Naive thymus-derived CD4-positive, alpha-beta T cell (primary cell): ENCODE results near the gene ANKRD39. TPM values are rescaled to one million over a fixed set of nuclear protein-coding genes. Genes with fewer than 3 reads are reported as not detected.

Experiments used
- ATAC-seq: fragments of 150-1000 bp; cut with Tn5 transposase; 2 replicates; pipeline ENCODE4 v1.10.0; 2021; ENCODE audit warnings: mild to moderate bottlenecking, moderate library complexity
- CTCF ChIA-PET: fragments of 350-600 bp; sonication (Branson Sonifier 250); formaldehyde crosslinking; loops from one replicate; lab custom pipeline; 2021; ENCODE audit warnings: antibody characterized with exemption; lab: Charles Lee
- POLR2A ChIA-PET: fragments of 350-600 bp; sonication (Branson Sonifier 250); formaldehyde crosslinking; loops from one replicate; lab custom pipeline; 2021; ENCODE audit warnings: antibody characterized with exemption, inconsistent platforms; lab: Charles Lee
- DNase-seq, 9 donors: peaks; one replicate each; pipeline versions ENCODE4 v3.0.0 to v3.0.0-alpha.2; 2020 to 2022; ENCODE audit warnings: mixed read lengths in 1 of 9
- H3K27ac ChIP-seq: one replicate; pipeline ENCODE4 v1.7.0; 2013; ENCODE audit warnings: mild to moderate bottlenecking, low read depth, low read length, moderate library complexity
- H3K27me3 ChIP-seq, 2 donors: one replicate each; pipeline ENCODE4 v1.7.0; 2013; ENCODE audit warnings: low read length in 2 of 2, mild to moderate bottlenecking in 2 of 2, moderate library complexity in 2 of 2; ENCODE audit not compliant: control insufficient read depth in 2 of 2, insufficient read depth in 2 of 2
- H3K36me3 ChIP-seq, 3 experiments: 1 replicate in 2 of 3; 2 replicates in 1 of 3; pipeline ENCODE4 v1.7.0; 2013; ENCODE audit warnings: low read length in 3 of 3, mild to moderate bottlenecking in 3 of 3, moderate library complexity in 1 of 3; ENCODE audit not compliant: insufficient read depth in 3 of 3, control insufficient read depth in 2 of 3
- H3K4me1 ChIP-seq, 2 donors: one replicate each; pipeline ENCODE4 v1.7.0; 2013; ENCODE audit warnings: low read length in 2 of 2, mild to moderate bottlenecking in 2 of 2, moderate library complexity in 1 of 2; ENCODE audit not compliant: control insufficient read depth in 2 of 2, insufficient read depth in 2 of 2
- H3K4me3 ChIP-seq: 2 replicates; pipeline ENCODE4 v1.7.0; 2013; ENCODE audit warnings: mild to moderate bottlenecking, low read length
- H3K9me3 ChIP-seq, 3 experiments: 1 replicate in 2 of 3; 2 replicates in 1 of 3; pipeline ENCODE4 v1.7.0; 2013; ENCODE audit warnings: low read length in 3 of 3; ENCODE audit not compliant: control insufficient read depth in 2 of 3
- H3K27ac Mint-ChIP-seq, 9 donors: one replicate each; pipeline ENCODE4 v1.8.0; 2020 to 2022; ENCODE audit warnings: mixed read lengths in 9 of 9, mild to moderate bottlenecking in 8 of 9, moderate library complexity in 5 of 9, inconsistent platforms in 2 of 9
- H3K27me3 Mint-ChIP-seq, 5 donors: one replicate each; pipeline ENCODE4 v1.8.0; 2021 to 2022; ENCODE audit warnings: mixed read lengths in 5 of 5, mild to moderate bottlenecking in 1 of 5
- H3K36me3 Mint-ChIP-seq, 5 donors: one replicate each; pipeline ENCODE4 v1.8.0; 2020 to 2022; ENCODE audit warnings: mixed read lengths in 5 of 5, mild to moderate bottlenecking in 3 of 5, inconsistent platforms in 1 of 5
- H3K4me1 Mint-ChIP-seq, 7 donors: one replicate each; pipeline ENCODE4 v1.8.0; 2020 to 2022; ENCODE audit warnings: mixed read lengths in 7 of 7, mild to moderate bottlenecking in 3 of 7, inconsistent platforms in 1 of 7
- H3K4me3 Mint-ChIP-seq, 10 donors: one replicate each; pipeline ENCODE4 v1.8.0; 2020 to 2022; ENCODE audit warnings: mild to moderate bottlenecking in 10 of 10, mixed read lengths in 10 of 10, moderate library complexity in 6 of 10, inconsistent platforms in 2 of 10
- H3K9me3 Mint-ChIP-seq, 11 donors: one replicate each; pipeline ENCODE4 v1.8.0; 2020 to 2022; ENCODE audit warnings: mixed read lengths in 11 of 11, mild to moderate bottlenecking in 4 of 11, inconsistent platforms in 1 of 11, moderate library complexity in 1 of 11
- intact Hi-C, 2 donors: fragments of 100-400 bp; cut with micrococcal nuclease; formaldehyde crosslinking; loops; one replicate each; pipeline ENCODE4 v1.15.1; 2023
- polyA plus RNA-seq, 2 donors: library from polyadenylated mRNA; unstranded; fragments of 300-500 nt; fragmentation: Illumina TruSeq; gene quantifications; one replicate each; pipeline ENCODE4 v1.2.3, GENCODE V29; 2021
- total RNA-seq, 6 experiments: library from RNA in 5 of 6; stranded (reverse) in 5 of 6; gene quantifications; 1 replicate in 5 of 6; 2 replicates in 1 of 6; pipeline ENCODE4 v1.2.3 and lab custom pipeline; 2021 to 2026

The ANKRD39 gene
- total and polyA plus RNA-seq, 7 experiments from 2014 or later, result 12.0 to 38.4 (median 16.4) TPM

DNA sequence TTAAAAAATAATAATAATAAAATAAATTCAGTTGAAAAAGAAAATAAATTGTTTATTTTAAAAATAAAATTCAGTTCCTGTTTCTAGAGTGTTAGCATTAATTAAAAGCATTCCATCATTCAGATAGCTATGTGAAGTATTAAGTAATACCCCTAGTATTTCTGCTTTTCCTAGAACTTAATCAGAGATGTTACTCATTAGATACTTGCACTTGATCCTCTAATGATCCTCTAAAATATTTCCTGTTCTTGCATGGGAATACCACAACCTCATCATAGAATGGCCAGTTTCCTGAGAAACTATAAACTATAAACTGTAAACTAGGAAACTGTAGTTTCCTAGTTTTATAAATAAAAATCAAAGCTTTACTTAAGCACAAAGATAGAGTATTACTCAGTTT, 52.8 kb downstream of the ANKRD39 start:
- Histone ChIP-seq H3K4me3 (no peak overlapping the region), H3K9me3 (no peaks in the 10 kb centered on the region), H3K27ac (no peak overlapping the region), H3K4me1 (peaks cover 29 to 30% of the 10 kb centered on the region in 2 donors), H3K36me3 (peaks cover 0 to 7% (median 0%) of the 10 kb centered on the region in 3 experiments), H3K27me3 (no peaks in the 10 kb centered on the region)
- ChIA-PET POLR2A (interaction anchor here (0.7 to 4.0 kb wide), 3 partner anchors 12 to 268 kb away, joined by 3 to 35 read pairs (median 6); partner anchors contain the start of gene CNNM3), CTCF (interaction anchor here (0.7 kb wide), 1 partner anchor 31 kb away, joined by 3 read pairs; no protein-coding TSS in a partner anchor)
- ATAC-seq (no peak), DNase-seq (no peak)
- no peaks in the 10 kb centered on the region for H3K27me3 Mint-ChIP-seq
- H3K4me3 Mint-ChIP-seq, result no peak overlapping the region
- peak overlapping the region in 5 of 9 donors; percentile 38 to 56 (median 48) for H3K27ac Mint-ChIP-seq
- intact Hi-C loops, result loop anchor here (5.0 to 10.0 kb wide), 2 partner anchors 43 to 200 kb away; partner anchors contain the start of gene CNNM4 (in 1 of the 2)
- H3K4me1 Mint-ChIP-seq, result peaks cover 12 to 24% (median 20%) of the 10 kb centered on the region in 7 donors
- peaks cover 0 to 12% (median 4%) of the 10 kb centered on the region in 5 donors for H3K36me3 Mint-ChIP-seq
- H3K9me3 Mint-ChIP-seq, result peaks cover 0 to 3% (median 0%) of the 10 kb centered on the region in 11 donors

DNA sequence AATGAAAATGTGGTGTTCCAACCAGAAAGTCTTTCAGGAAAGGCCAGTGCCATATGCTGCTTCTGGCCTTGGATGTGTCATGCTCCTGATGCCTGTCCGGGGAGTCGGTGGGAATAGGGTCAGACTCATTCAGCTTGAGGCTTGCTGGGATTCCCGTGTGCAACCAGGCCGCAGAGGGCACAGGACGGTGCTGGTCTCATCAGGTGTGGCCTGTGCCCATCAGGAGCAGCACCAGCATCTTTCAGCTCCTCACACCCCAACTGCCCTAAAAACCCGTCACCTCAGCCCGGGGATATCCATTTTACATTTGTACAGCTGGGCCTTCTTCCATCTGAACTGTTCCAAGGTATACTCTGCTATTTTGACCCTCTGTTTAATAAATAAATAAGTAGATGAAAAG, 55.1 kb downstream of the ANKRD39 start:
- H3K36me3 ChIP-seq, result peaks cover 0 to 26% (median 0%) of the 10 kb centered on the region in 3 experiments
- POLR2A ChIA-PET, result interaction anchor here (0.6 to 1.7 kb wide), 3 partner anchors 11 to 15 kb away, joined by 3 to 7 read pairs (median 3); partner anchors contain the start of gene CNNM3
- H3K9me3 ChIP-seq, result no peaks in the 10 kb centered on the region
- intact Hi-C loops, result loop anchor here (5.0 to 10.0 kb wide), 2 partner anchors 40 to 198 kb away; partner anchors contain the start of gene CNNM4 (in 1 of the 2)
- Mint-ChIP-seq H3K27ac (peak overlapping the region in 1 of 9 donors; percentile 58), H3K4me3 (no peak overlapping the region), H3K27me3 (no peaks in the 10 kb centered on the region), H3K36me3 (peaks cover 0 to 11% (median 6%) of the 10 kb centered on the region in 5 donors), H3K4me1 (peaks cover 12 to 17% (median 14%) of the 10 kb centered on the region in 7 donors), H3K9me3 (peaks cover 0 to 3% (median 0%) of the 10 kb centered on the region in 11 donors)
- no peak overlapping the region for H3K4me3 ChIP-seq
- no peak for DNase-seq
- no peaks in the 10 kb centered on the region for H3K27me3 ChIP-seq
- CTCF ChIA-PET, result interaction anchor here (0.5 to 1.1 kb wide), 4 partner anchors 11 to 156 kb away, joined by 3 to 7 read pairs (median 5); no protein-coding TSS in a partner anchor
- no peak overlapping the region for H3K27ac ChIP-seq
- no peak for ATAC-seq
- peaks cover 24 to 29% of the 10 kb centered on the region in 2 donors for H3K4me1 ChIP-seq

DNA sequence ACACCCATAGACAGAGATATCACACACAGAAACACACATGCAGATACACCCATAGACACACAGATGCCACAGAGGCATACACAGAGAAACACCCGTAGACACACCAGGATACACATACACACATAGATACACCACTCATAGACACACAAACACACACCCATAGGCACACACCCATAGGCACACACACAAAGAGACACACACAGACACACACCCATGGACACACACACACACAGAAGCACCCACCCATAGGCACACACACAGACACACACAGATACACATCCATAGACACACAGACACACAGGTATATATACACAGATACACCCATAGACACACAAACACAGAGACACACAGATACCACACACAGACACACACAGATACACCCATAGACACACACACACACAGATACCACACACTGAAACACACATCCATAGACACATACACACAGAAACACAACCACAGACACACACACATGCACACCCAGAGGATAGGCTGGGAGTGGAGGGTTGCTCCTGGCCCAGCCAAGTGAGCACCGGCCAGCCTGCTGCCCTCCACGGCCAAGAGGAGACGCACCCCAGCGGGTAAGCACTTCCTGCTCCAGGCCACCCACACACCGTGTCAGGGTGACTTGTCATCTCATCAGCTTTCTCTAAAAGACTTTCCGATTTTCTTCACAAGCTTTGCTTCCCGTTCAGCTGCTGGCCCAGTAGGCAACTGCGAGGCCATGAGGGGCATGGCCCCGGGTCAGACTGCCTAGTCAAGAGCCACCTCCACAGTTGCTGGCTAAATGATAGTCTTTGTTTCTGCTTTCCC, 55.8 kb downstream of the ANKRD39 start:
- ATAC-seq (no peak), DNase-seq (peak in 1 of 9 donors; percentile 40)
- Histone ChIP-seq H3K9me3 (no peaks in the 10 kb centered on the region), H3K27me3 (no peaks in the 10 kb centered on the region), H3K4me1 (peaks cover 17 to 26% of the 10 kb centered on the region in 2 donors), H3K36me3 (peaks cover 0 to 33% (median 0%) of the 10 kb centered on the region in 3 experiments), H3K27ac (no peak overlapping the region), H3K4me3 (no peak overlapping the region)
- peaks cover 7 to 12% (median 10%) of the 10 kb centered on the region in 7 donors for H3K4me1 Mint-ChIP-seq
- H3K9me3 Mint-ChIP-seq, result peaks cover 0 to 3% (median 0%) of the 10 kb centered on the region in 11 donors
- CTCF ChIA-PET, result interaction anchor here (0.5 to 1.1 kb wide), 7 partner anchors 11 to 458 kb away, joined by 3 to 7 read pairs (median 5); no protein-coding TSS in a partner anchor
- POLR2A ChIA-PET, result interaction anchor here (0.6 to 1.7 kb wide), 2 partner anchors 14 to 16 kb away, joined by 3 to 7 read pairs; partner anchors contain the start of gene CNNM3
- no peak overlapping the region for H3K4me3 Mint-ChIP-seq
- no peak overlapping the region for H3K27ac Mint-ChIP-seq
- H3K27me3 Mint-ChIP-seq, result no peaks in the 10 kb centered on the region
- intact Hi-C loops, result loop anchor here (1.0 to 10.0 kb wide), 8 partner anchors 14 to 443 kb away; partner anchors contain the start of genes CNNM4 (in 2 of the 2), KANSL3 (in 2 of the 2) and CNNM3 (in 1 of the 2)
- peaks cover 0 to 11% (median 6%) of the 10 kb centered on the region in 5 donors for H3K36me3 Mint-ChIP-seq

DNA sequence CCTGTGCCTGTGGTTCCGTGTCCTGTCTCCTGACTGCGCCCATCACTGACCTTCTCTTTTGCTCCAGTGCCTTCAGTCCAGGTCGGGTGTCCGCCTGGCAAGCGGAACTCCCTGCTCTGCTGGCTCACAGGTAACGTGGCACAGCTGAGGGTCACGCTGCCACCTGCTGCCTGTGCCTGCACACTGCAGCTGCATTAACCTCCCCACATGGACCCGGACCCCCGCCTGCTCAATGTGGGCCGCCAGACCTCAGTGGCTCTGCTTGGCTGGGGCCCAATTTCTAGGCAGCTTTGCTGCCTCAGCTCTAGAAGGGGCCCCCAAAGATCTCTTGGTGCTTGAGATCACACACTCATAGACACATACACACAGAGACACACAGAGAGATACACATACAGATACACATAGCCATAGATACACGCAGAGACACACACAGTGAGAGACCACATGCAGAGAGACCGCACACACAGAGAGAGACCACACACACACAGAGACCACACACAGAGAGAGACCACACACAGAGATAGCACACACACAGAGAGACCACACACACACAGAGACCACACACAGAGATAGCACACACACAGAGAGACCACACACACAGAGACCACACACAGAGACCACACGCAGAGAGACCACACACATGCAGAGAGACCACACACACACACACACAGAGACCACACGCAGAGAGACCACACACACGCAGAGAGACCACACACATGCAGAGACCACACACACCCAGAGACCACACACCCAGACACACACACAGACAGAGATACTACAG, 56.6 kb downstream of the ANKRD39 start:
- ChIA-PET POLR2A (interaction anchor here (0.7 to 1.3 kb wide), 2 partner anchors 19 to 41 kb away, joined by 3 read pairs; partner anchors contain the start of gene CNNM4), CTCF (interaction anchor here (0.6 to 2.5 kb wide), 7 partner anchors 12 to 458 kb away, joined by 3 to 12 read pairs (median 3); no protein-coding TSS in a partner anchor)
- Histone ChIP-seq H3K4me3 (no peak overlapping the region), H3K27ac (no peak overlapping the region), H3K4me1 (peaks cover 10 to 20% of the 10 kb centered on the region in 2 donors), H3K36me3 (peaks cover 0 to 35% (median 0%) of the 10 kb centered on the region in 3 experiments), H3K9me3 (no peaks in the 10 kb centered on the region), H3K27me3 (no peaks in the 10 kb centered on the region)
- H3K4me3 Mint-ChIP-seq, result no peak overlapping the region
- peak; percentile 94 for ATAC-seq
- peaks cover 0 to 11% (median 4%) of the 10 kb centered on the region in 5 donors for H3K36me3 Mint-ChIP-seq
- intact Hi-C loops, result loop anchor here (1.0 to 10.0 kb wide), 8 partner anchors 15 to 442 kb away; partner anchors contain the start of genes CNNM4 (in 2 of the 2), KANSL3 (in 2 of the 2) and CNNM3 (in 1 of the 2)
- H3K9me3 Mint-ChIP-seq, result no peaks in the 10 kb centered on the region
- no peak overlapping the region for H3K27ac Mint-ChIP-seq
- peak; percentile 41 to 72 (median 63) for DNase-seq
- no peaks in the 10 kb centered on the region for H3K27me3 Mint-ChIP-seq
- H3K4me1 Mint-ChIP-seq, result peaks cover under 1 to 4% (median 2%) of the 10 kb centered on the region in 7 donors

- DNase-seq, result no peak
- no peak overlapping the region for H3K4me3 ChIP-seq
- Mint-ChIP-seq H3K4me1 (no peaks in the 10 kb centered on the region), H3K27ac (no peak overlapping the region), H3K36me3 (peaks cover 0 to 11% (median 4%) of the 10 kb centered on the region in 5 donors), H3K4me3 (no peak overlapping the region), H3K9me3 (no peaks in the 10 kb centered on the region), H3K27me3 (no peaks in the 10 kb centered on the region)
- H3K27ac ChIP-seq, result no peak overlapping the region
- peak; percentile 33 for ATAC-seq
- intact Hi-C loops, result loop anchor here (1.0 to 10.0 kb wide), 8 partner anchors 16 to 441 kb away; partner anchors contain the start of genes CNNM4 (in 2 of the 2), KANSL3 (in 2 of the 2) and CNNM3 (in 1 of the 2)
- H3K36me3 ChIP-seq, result peaks cover 0 to 35% (median 0%) of the 10 kb centered on the region in 3 experiments
- ChIA-PET CTCF (interaction anchor here (1.0 to 2.5 kb wide), 6 partner anchors 13 to 262 kb away, joined by 3 to 12 read pairs (median 4); no protein-coding TSS in a partner anchor), POLR2A (interaction anchor here (0.7 to 1.3 kb wide), 3 partner anchors 20 to 262 kb away, joined by 3 read pairs; partner anchors contain the start of gene CNNM4)
- no peaks in the 10 kb centered on the region for H3K9me3 ChIP-seq
- H3K4me1 ChIP-seq, result peaks cover 8 to 16% of the 10 kb centered on the region in 2 donors
- no peaks in the 10 kb centered on the region for H3K27me3 ChIP-seq
Measured at GRCh38 chr2:96800061-96801004, 57.5 kb downstream of the ANKRD39 start.
